Glomerular endothelial cell (primary cell): ENCODE results near the gene DAPK1. TPM values are rescaled to one million over a fixed set of nuclear protein-coding genes. Genes with fewer than 3 reads are reported as not detected.

Experiments
- total RNA-seq: library from RNA; depleted of rRNA; stranded (reverse); fragments of >200 nt; gene quantifications from 2 replicates; pipeline ENCODE4 v1.2.3, GENCODE V29; 2015

DAPK1 gene
- total RNA-seq, 1 donor from 2014 or later = 63.8 TPM

Other genes starting within 250 kb of the DAPK1 start
- gene CTSL, start 228.3 kb downstream of the DAPK1 start, total RNA-seq = 139 and 153 TPM in 2 replicates